K562 (cell line): Measurements from ENCODE around the gene CST7. TPM values are rescaled to one million over a fixed set of nuclear protein-coding genes. Genes with fewer than 3 reads are reported as not detected.

Source experiments
- ATAC-seq: fragments of 200-7000 bp; cut with Tn5 transposase; 3 replicates; pipeline ENCODE4 v1.9.1; 2020; ENCODE audit warnings: moderate library complexity
- BruUV-seq: library from RNA; stranded (reverse); fragments of 400-500 nt; replicated peaks from 2 replicates; lab custom pipeline; 2021; lab: Mats Ljungman, UMichigan
- CTCF ChIA-PET: fragments of 300-600 bp; formaldehyde crosslinking; extraction: SDS; loops from one replicate; lab custom pipeline; 2021; ENCODE audit warnings: low intra/inter-chr PET ratio; lab: Yijun Ruan, JAX
- POLR2A ChIA-PET: fragments of 300-600, 350-650 bp; sonication (Branson Sonifier 250); formaldehyde crosslinking; extraction: SDS; loops from one replicate; lab custom pipeline; 2021; ENCODE audit warnings: antibody characterized with exemption, inconsistent platforms; lab: Yijun Ruan, JAX
- DNase-seq, 4 experiments: peaks; one replicate each; pipeline versions ENCODE4 v3.0.0 to v3.0.0-alpha.2; 2011 to 2018; ENCODE audit warnings: low spot score in 3 of 4, mixed read lengths in 3 of 4; ENCODE audit errors: extremely low read depth in 1 of 4
- FAIRE-seq: peaks from 2 replicates; lab custom pipeline; 2011; peaks lifted over from hg19 to GRCh38; lab: Jason Lieb, UNC
- H2AFZ ChIP-seq: 2 replicates; pipeline ENCODE4 v1.6.0; 2011; ENCODE audit warnings: low read depth, low read length, control low read depth, inconsistent platforms
- H3K27ac ChIP-seq: fragments of 200-600 bp; 3 replicates; pipeline ENCODE4 v1.8.0; 2011; ENCODE audit warnings: low read depth, mild to moderate bottlenecking, control low read depth, inconsistent platforms, low read length, moderate library complexity, mixed read lengths; ENCODE audit errors: extremely low read depth
- H3K27me3 ChIP-seq, 2 experiments: fragments of 300-600 bp in 1 of 2; 2 replicates in 1 of 2; 3 replicates in 1 of 2; pipeline versions ENCODE4 v1.6.0 to v1.8.0; 2011; ENCODE audit warnings: inconsistent platforms in 2 of 2, low read length in 2 of 2, mild to moderate bottlenecking in 1 of 2, mixed read lengths in 1 of 2, moderate library complexity in 1 of 2; ENCODE audit not compliant: control insufficient read depth in 2 of 2, insufficient read depth in 2 of 2
- H3K36me3 ChIP-seq: fragments of 300-600 bp; 3 replicates; pipeline ENCODE4 v1.8.0; 2011; ENCODE audit warnings: mild to moderate bottlenecking, low read length, inconsistent platforms; ENCODE audit not compliant: control insufficient read depth, insufficient read depth
- H3K4me1 ChIP-seq, 2 experiments: fragments of 200-600 bp in 1 of 2; replicated peaks in 1 of 2; 2 replicates in 1 of 2; 3 replicates in 1 of 2; pipeline versions ENCODE4 v1.5.1 to v1.8.0; 2011; ENCODE audit warnings: inconsistent platforms in 2 of 2, low read length in 2 of 2, mild to moderate bottlenecking in 1 of 2, mixed read lengths in 1 of 2, moderate library complexity in 1 of 2; ENCODE audit not compliant: control insufficient read depth in 2 of 2, insufficient read depth in 2 of 2
- H3K4me2 ChIP-seq: 2 replicates; pipeline ENCODE4 v1.6.1; 2011; ENCODE audit warnings: low read length, control low read depth, inconsistent platforms, mixed read lengths; ENCODE audit not compliant: insufficient read depth
- H3K4me3 ChIP-seq: fragments of 200-600 bp; sonication (generic), shearing (Covaris generic); 2 replicates; pipeline ENCODE4 v1.5.1; 2016; ENCODE audit warnings: control low read depth, inconsistent platforms
- H3K79me2 ChIP-seq: fragments of 200-600 bp; 3 replicates; pipeline ENCODE4 v1.8.0; 2011; ENCODE audit warnings: low read length, inconsistent platforms; ENCODE audit not compliant: control insufficient read depth, insufficient read depth
- H3K9ac ChIP-seq, 2 experiments: 2 replicates each; pipeline versions ENCODE4 v1.6.0 to v1.6.1; 2011; ENCODE audit warnings: low read depth in 2 of 2, low read length in 2 of 2, control low read depth in 1 of 2, inconsistent platforms in 1 of 2, mild to moderate bottlenecking in 1 of 2, mixed read lengths in 1 of 2; ENCODE audit not compliant: insufficient read depth in 1 of 2
- H3K9me1 ChIP-seq: one replicate; pipeline ENCODE4 v1.6.0; 2011; ENCODE audit warnings: inconsistent platforms, mild to moderate bottlenecking, low read length, moderate library complexity; ENCODE audit not compliant: control insufficient read depth, insufficient read depth
- H3K9me3 ChIP-seq: replicated peaks from 2 replicates; pipeline ENCODE4 v1.5.1; 2011; ENCODE audit warnings: low read depth, low read length, inconsistent platforms; ENCODE audit not compliant: control insufficient read depth, insufficient read depth
- H4K20me1 ChIP-seq: replicated peaks from 2 replicates; pipeline ENCODE4 v1.6.1; 2011; ENCODE audit warnings: low read length, inconsistent platforms, mixed read lengths; ENCODE audit not compliant: control insufficient read depth, insufficient read depth
- CUX1 ChIP-seq: fragments of 200-800 bp; sonication (Bioruptor generic); IDR thresholded peaks from 2 replicates; pipeline ENCODE4 v1.6.1; 2016; ENCODE audit warnings: missing genetic modification characterization, missing compliant biosample characterization
- ESRRA ChIP-seq: fragments of 450-650 bp; IDR thresholded peaks from 2 replicates; pipeline ENCODE4 v1.6.1; 2014; ENCODE audit warnings: low read depth, mild to moderate bottlenecking, moderate library complexity, borderline replicate concordance
- MXI1 ChIP-seq: IDR thresholded peaks from 2 replicates; pipeline ENCODE4 v1.6.1; 2011; ENCODE audit warnings: low read depth, mild to moderate bottlenecking, improper control_type of control experiment, low read length
- NR2F6 ChIP-seq: fragments of 450-650 bp; formaldehyde crosslinking; IDR thresholded peaks from 2 replicates; pipeline ENCODE4 v1.4.0; 2020; ENCODE audit warnings: mild to moderate bottlenecking
- SAFB2 ChIP-seq: fragments of 200-400 bp; formaldehyde crosslinking; IDR thresholded peaks from 2 replicates; pipeline ENCODE4 v1.6.1; 2018; ENCODE audit warnings: borderline replicate concordance, low read length, low read depth, moderate library complexity; ENCODE audit not compliant: severe bottlenecking
- SMAD3 ChIP-seq: fragments of 450-650 bp; formaldehyde crosslinking; conservative IDR thresholded peaks from 2 replicates; pipeline ENCODE4 v1.4.0; 2020; ENCODE audit warnings: mild to moderate bottlenecking
- STAT5A ChIP-seq: IDR thresholded peaks from 2 replicates; pipeline ENCODE4 v1.6.1; 2012; ENCODE audit warnings: low read length, inconsistent platforms, borderline replicate concordance
- ZNF395 ChIP-seq: fragments of 200-800 bp; sonication (Bioruptor generic); IDR thresholded peaks from 2 replicates; pipeline ENCODE4 v1.6.1; 2017; ENCODE audit warnings: missing genetic modification characterization, missing compliant biosample characterization
- ZNF449 ChIP-seq: fragments of 250-450 bp; sonication (Bioruptor Pico); IDR thresholded peaks from 2 replicates; pipeline ENCODE4 v1.8.0; 2022; ENCODE audit warnings: moderate library complexity, mild to moderate bottlenecking, inconsistent platforms
- WGBS: fragments of 100-300 bp; shearing (Covaris generic); methylation state at CpG from one replicate; pipeline ENCODE4 v1.1.6; 2016; ENCODE audit warnings: low coverage, mixed read lengths; ENCODE audit not compliant: insufficient coverage; ENCODE audit errors: missing lambda C conversion rate; 5-methylcytosine and 5-hydroxymethylcytosine counted together
- in situ Hi-C: fragments of 300-500 bp; cut with MboI; formaldehyde crosslinking; loops from 4 replicates; pipeline ENCODE4 v1.15.0; 2018; ENCODE audit warnings: inconsistent platforms, mixed read lengths
- intact Hi-C: fragments of 100-400 bp; cut with micrococcal nuclease; formaldehyde crosslinking; loops from 2 replicates; pipeline ENCODE4 v1.14.2; 2022
- polyA plus RNA-seq, 8 experiments: library from polyadenylated mRNA; depleted of rRNA in 4 of 8; stranded (reverse) in 5 of 8; unstranded in 3 of 8; fragments of >200 nt; fragmentation: Nextera tagmentation in 2 of 8; fragmentation: Illumina TruSeq in 1 of 8; extraction: Ambion mirVana in 2 of 8; extraction: Trizol in 1 of 8; gene quantifications; 2 replicates each; pipeline versions ENCODE4 v1.2.1 to v1.2.3, GENCODE V29; 2011 to 2014; ENCODE audit warnings: inconsistent platforms in 1 of 8, missing spikeins in 1 of 8
- total RNA-seq, 7 experiments: library from RNA; depleted of rRNA in 6 of 7; stranded (reverse); fragments of >200 nt in 6 of 7; fragmentation: Illumina TruSeq in 2 of 7; extraction: Trizol in 2 of 7; gene quantifications; 2 replicates each; pipeline versions ENCODE4 v1.2.1 to v1.2.3, GENCODE V29; 2011 to 2021; ENCODE audit warnings: low replicate concordance in 1 of 7
- TF ChIP-seq, protein P1 (sequence below): fragments of 250-450 bp; sonication (Bioruptor Pico); IDR thresholded peaks from 2 replicates; pipeline ENCODE4 v1.9.0; 2021; ENCODE audit warnings: mild to moderate bottlenecking, inconsistent platforms

CST7 gene
- total and polyA plus RNA-seq, 9 of the 15 experiments (the other 6 are each of a cell fraction or from before 2014, with no cell fraction given): not detected

- Histone ChIP-seq H3K27me3 (no peaks in the 10 kb centered on the region), H3K4me1 (peaks cover 0 to 3% of the 10 kb centered on the region in 2 experiments; a peak in 1 of 5 replicates), H3K27ac (no peak overlapping the region), H3K4me3 (no peak overlapping the region), H2AFZ (no peak overlapping the region), H3K79me2 (no peaks in the 10 kb centered on the region), H3K36me3 (no peaks in the 10 kb centered on the region), H3K9ac (no peak overlapping the region), H3K9me3 (no peaks in the 10 kb centered on the region), H3K4me2 (no peak overlapping the region), H4K20me1 (no peaks in the 10 kb centered on the region), H3K9me1 (no peaks in the 10 kb centered on the region)
- intact Hi-C loops: no loop called here
- no peak for DNase-seq
- in situ Hi-C loops: no loop called here
- CTCF ChIA-PET: no interaction called here
- no peak for FAIRE-seq
- ATAC-seq: no peak
- no TSS peak for BruUV-seq
- POLR2A ChIA-PET: no interaction called here
- WGBS: 0% methylated on average over 3 of the region's 7 CpGs
- TF ChIP-seq NR2F6 (CRISPR knock-in tag) (no peak), ESRRA (no peak), STAT5A (no peak), SAFB2 (no peak), SMAD3 (no peak), CUX1 (CRISPR knock-in tag) (no peak), MXI1 (no peak), ZNF395 (CRISPR knock-in tag) (no peak), ZNF449 (CRISPR knock-in tag) (no peak)
- TF ChIP-seq, protein P1, sequence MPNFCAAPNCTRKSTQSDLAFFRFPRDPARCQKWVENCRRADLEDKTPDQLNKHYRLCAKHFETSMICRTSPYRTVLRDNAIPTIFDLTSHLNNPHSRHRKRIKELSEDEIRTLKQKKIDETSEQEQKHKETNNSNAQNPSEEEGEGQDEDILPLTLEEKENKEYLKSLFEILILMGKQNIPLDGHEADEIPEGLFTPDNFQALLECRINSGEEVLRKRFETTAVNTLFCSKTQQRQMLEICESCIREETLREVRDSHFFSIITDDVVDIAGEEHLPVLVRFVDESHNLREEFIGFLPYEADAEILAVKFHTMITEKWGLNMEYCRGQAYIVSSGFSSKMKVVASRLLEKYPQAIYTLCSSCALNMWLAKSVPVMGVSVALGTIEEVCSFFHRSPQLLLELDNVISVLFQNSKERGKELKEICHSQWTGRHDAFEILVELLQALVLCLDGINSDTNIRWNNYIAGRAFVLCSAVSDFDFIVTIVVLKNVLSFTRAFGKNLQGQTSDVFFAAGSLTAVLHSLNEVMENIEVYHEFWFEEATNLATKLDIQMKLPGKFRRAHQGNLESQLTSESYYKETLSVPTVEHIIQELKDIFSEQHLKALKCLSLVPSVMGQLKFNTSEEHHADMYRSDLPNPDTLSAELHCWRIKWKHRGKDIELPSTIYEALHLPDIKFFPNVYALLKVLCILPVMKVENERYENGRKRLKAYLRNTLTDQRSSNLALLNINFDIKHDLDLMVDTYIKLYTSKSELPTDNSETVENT (CRISPR knock-in tag): no peak
Measured at GRCh38 chr20:24936526-24937407, 12.3 kb upstream of the CST7 start.
